GM21390 (cell line): ENCODE data around the gene PSMG4.

Source experiments
- ATAC-seq: cut with Tn5 transposase; IDR thresholded peaks from one replicate; pipeline ENCODE4 v1.9.1; 2021; ENCODE audit not compliant: unreplicated experiment

PSMG4 gene

GRCh38 chr6:3305831-3306230 lies 47.1 kb downstream of the PSMG4 start:
- no peak for ATAC-seq

GRCh38 chr6:3306848-3307247 lies 48.1 kb downstream of the PSMG4 start:
- no peak for ATAC-seq

GRCh38 chr6:3307436-3307835 lies 48.7 kb downstream of the PSMG4 start:
- ATAC-seq: no peak

- ATAC-seq: no peak
Observed at GRCh38 chr6:3308106-3308505, 49.4 kb downstream of the PSMG4 start.

GRCh38 chr6:3309391-3310050 lies 50.8 kb downstream of the PSMG4 start:
- no peak for ATAC-seq

- no peak for ATAC-seq
Observed at GRCh38 chr6:3310051-3310448, 51.3 kb downstream of the PSMG4 start.

- no peak for ATAC-seq
Observed at GRCh38 chr6:3310703-3311102, 52.0 kb downstream of the PSMG4 start.

- no peak for ATAC-seq
Observed at GRCh38 chr6:3311826-3312225, 53.1 kb downstream of the PSMG4 start.

- no peak for ATAC-seq
Observed at GRCh38 chr6:3312604-3313231, 54.0 kb downstream of the PSMG4 start.

GRCh38 chr6:3314176-3314575 lies 55.4 kb downstream of the PSMG4 start:
- no peak for ATAC-seq

GRCh38 chr6:3314621-3315467 lies 56.1 kb downstream of the PSMG4 start:
- ATAC-seq: no peak

- ATAC-seq: no peak
Observed at GRCh38 chr6:3315841-3316240, 57.1 kb downstream of the PSMG4 start.

- ATAC-seq: no peak
Observed at GRCh38 chr6:3316331-3316730, 57.6 kb downstream of the PSMG4 start.

GRCh38 chr6:3316818-3317217 lies 58.1 kb downstream of the PSMG4 start:
- no peak for ATAC-seq
